ENCODE measurements around the gene MAFG. TPM values are rescaled to one million over a fixed set of nuclear protein-coding genes. Genes with fewer than 3 reads are reported as not detected.

Gene MAFG
- total and polyA plus RNA-seq, 9 of the 15 experiments (the other 6 are each of a cell fraction or from before 2014, with no cell fraction given): 1.1 to 58.1 (median 24.9) TPM

DNA sequence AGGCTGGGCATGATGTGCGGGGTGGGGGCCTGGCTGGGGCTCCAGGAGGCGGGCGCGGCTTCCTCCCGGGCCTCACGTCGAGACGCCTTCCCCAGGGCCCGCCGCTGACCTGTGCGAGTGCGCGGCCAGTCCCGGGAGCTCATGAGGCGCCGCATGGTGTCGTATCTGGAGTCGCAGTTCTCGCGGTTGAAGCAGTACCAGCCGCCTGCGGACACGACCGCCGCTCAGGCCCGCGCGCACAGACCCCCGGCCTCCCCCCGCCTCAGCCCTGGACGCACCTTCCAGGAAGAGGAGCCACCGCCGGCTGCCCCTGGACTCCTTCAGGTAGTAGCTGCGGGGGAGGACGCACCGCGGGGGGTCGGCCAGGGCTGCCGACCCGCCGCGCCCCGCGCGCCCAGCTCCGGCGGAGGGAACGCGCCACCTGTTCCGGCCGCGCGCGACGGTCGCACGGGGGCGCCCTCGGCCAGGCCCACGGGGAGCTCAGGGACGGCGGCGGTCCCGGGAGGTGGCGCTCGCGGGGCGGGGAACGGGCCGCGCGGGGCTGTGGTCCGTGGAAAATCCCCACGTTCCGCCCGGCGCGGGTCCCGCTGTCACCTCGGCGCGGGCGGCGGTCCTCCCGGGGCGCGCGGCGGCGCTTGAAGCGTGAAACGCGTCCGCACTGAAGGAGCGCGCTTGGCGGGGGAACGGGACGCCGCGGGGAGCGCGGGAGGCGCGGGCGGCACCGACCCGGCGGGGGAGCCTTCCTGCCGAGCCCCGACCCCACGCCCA, 32.0 kb upstream of the MAFG start (continued):
- TF ChIP-seq, protein P1, sequence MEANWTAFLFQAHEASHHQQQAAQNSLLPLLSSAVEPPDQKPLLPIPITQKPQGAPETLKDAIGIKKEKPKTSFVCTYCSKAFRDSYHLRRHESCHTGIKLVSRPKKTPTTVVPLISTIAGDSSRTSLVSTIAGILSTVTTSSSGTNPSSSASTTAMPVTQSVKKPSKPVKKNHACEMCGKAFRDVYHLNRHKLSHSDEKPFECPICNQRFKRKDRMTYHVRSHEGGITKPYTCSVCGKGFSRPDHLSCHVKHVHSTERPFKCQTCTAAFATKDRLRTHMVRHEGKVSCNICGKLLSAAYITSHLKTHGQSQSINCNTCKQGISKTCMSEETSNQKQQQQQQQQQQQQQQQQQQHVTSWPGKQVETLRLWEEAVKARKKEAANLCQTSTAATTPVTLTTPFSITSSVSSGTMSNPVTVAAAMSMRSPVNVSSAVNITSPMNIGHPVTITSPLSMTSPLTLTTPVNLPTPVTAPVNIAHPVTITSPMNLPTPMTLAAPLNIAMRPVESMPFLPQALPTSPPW (CRISPR knock-in tag; IDR thresholded peaks at IDR 0.05): peak; percentile 54
- TF ChIP-seq NFIC (IDR thresholded peaks at IDR 0.05): no peak; the same call in none of the 2 replicates
- no peak for TF ChIP-seq ZNF212 (CRISPR knock-in tag; IDR thresholded peaks at IDR 0.05)
- no peak for TF ChIP-seq ZNF165 (CRISPR knock-in tag; IDR thresholded peaks at IDR 0.05; ENCODE audit: borderline replicate concordance)
- TF ChIP-seq HDGF (IDR thresholded peaks at IDR 0.05): no peak
- peak; percentile 91 for TF ChIP-seq L3MBTL2 (IDR thresholded peaks at IDR 0.05)
- peak; percentile 83 for TF ChIP-seq POLR2G (IDR thresholded peaks at IDR 0.05; ENCODE audit: low read depth, low read length)
- no peak for TF ChIP-seq ZBTB8A (IDR thresholded peaks at IDR 0.05; ENCODE audit: partially characterized antibody)
- TF ChIP-seq, protein P2, sequence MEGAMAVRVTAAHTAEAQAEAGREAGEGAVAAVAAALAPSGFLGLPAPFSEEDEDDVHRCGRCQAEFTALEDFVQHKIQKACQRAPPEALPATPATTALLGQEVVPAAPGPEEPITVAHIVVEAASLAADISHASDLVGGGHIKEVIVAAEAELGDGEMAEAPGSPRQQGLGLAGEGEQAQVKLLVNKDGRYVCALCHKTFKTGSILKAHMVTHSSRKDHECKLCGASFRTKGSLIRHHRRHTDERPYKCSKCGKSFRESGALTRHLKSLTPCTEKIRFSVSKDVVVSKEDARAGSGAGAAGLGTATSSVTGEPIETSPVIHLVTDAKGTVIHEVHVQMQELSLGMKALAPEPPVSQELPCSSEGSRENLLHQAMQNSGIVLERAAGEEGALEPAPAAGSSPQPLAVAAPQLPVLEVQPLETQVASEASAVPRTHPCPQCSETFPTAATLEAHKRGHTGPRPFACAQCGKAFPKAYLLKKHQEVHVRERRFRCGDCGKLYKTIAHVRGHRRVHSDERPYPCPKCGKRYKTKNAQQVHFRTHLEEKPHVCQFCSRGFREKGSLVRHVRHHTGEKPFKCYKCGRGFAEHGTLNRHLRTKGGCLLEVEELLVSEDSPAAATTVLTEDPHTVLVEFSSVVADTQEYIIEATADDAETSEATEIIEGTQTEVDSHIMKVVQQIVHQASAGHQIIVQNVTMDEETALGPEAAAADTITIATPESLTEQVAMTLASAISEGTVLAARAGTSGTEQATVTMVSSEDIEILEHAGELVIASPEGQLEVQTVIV (CRISPR knock-in tag; IDR thresholded peaks at IDR 0.05; ENCODE audit: borderline replicate concordance): no peak
- no peak for TF ChIP-seq SMAD1 (IDR thresholded peaks at IDR 0.05; ENCODE audit: low read depth, low read length, partially characterized antibody)
- TF ChIP-seq ESRRA (IDR thresholded peaks at IDR 0.05; ENCODE audit: borderline replicate concordance, low read depth): 0 out of 2 replicates have a peak, but pooled peaks have one; percentile 5
- no peak for TF ChIP-seq HDAC3 (IDR thresholded peaks at IDR 0.05; ENCODE audit: borderline replicate concordance, partially characterized antibody)
- 0 out of 2 replicates have a peak, but pooled peaks have one; percentile 38 for TF ChIP-seq ZBTB1 (CRISPR knock-in tag; IDR thresholded peaks at IDR 0.05; ENCODE audit: borderline replicate concordance, low read depth)
- TF ChIP-seq ZNF121 (CRISPR knock-in tag; conservative IDR thresholded peaks at IDR 0.05): peak; percentile 64
- TF ChIP-seq SMAD2 (IDR thresholded peaks at IDR 0.05; ENCODE audit: low read depth, low read length): no peak
- TF ChIP-seq FIP1L1 (IDR thresholded peaks at IDR 0.05; ENCODE audit: low read depth, low read length, poor library complexity, severe bottlenecking): peak; percentile 28
- TF ChIP-seq ZNF224 (CRISPR knock-in tag; IDR thresholded peaks at IDR 0.05): 0 out of 2 replicates have a peak, but pooled peaks have one; percentile 60
